A549 (cell line): Measurements from ENCODE around the gene LARGE1. TPM values are rescaled to one million over a fixed set of nuclear protein-coding genes. Genes with fewer than 3 reads are reported as not detected.

Experiments used
- ATAC-seq, 2 experiments: fragments of 200-7000 bp in 1 of 2; fragments of >200 bp in 1 of 2; cut with Nextera tagmentation in 1 of 2; cut with Tn5 transposase in 1 of 2; 3 replicates each; pipeline versions ENCODE4 v1.8.0 to v1.9.1; 2018 to 2020; ENCODE audit warnings: mild to moderate bottlenecking in 1 of 2, moderate library complexity in 1 of 2
- CTCF ChIA-PET: fragments of 300-600 bp; sonication (Branson Sonifier 250); formaldehyde crosslinking; extraction: SDS; loops from one replicate; lab custom pipeline; 2021; ENCODE audit warnings: antibody characterized with exemption, inconsistent platforms; lab: Yijun Ruan, JAX
- POLR2A ChIA-PET: fragments of 350-600 bp; formaldehyde crosslinking; extraction: SDS; loops from one replicate; lab custom pipeline; 2021; ENCODE audit warnings: antibody characterized with exemption, inconsistent platforms; lab: Yijun Ruan, JAX
- DNase-seq, 2 experiments: peaks; one replicate each; pipeline versions ENCODE4 v3.0.0 to v3.0.0-alpha.2; 2011 to 2016; ENCODE audit warnings: low read depth in 1 of 2, low spot score in 1 of 2
- FAIRE-seq: peaks from 2 replicates; lab custom pipeline; 2011; peaks lifted over from hg19 to GRCh38; lab: Jason Lieb, UNC
- H3K27ac ChIP-seq, 2 experiments: fragments of >200 bp; sonication (Bioruptor Twin); formaldehyde crosslinking; 3 replicates each; pipeline ENCODE4 v1.5.1; 2016 to 2017
- H3K4me1 ChIP-seq: fragments of >200 bp; sonication (Bioruptor Twin); formaldehyde crosslinking; 3 replicates; pipeline ENCODE4 v1.6.1; 2016
- H3K4me2 ChIP-seq: fragments of >200 bp; sonication (Bioruptor Twin); formaldehyde crosslinking; 3 replicates; pipeline ENCODE4 v1.6.1; 2016
- H3K4me3 ChIP-seq: fragments of >200 bp; sonication (Bioruptor Twin); formaldehyde crosslinking; 3 replicates; pipeline ENCODE4 v1.5.1; 2016
- H3K9me3 ChIP-seq: fragments of >200 bp; sonication (Bioruptor Twin); formaldehyde crosslinking; 3 replicates; pipeline ENCODE4 v1.6.1; 2016
- BHLHE40 ChIP-seq: IDR thresholded peaks from 2 replicates; pipeline ENCODE4 v1.6.1; 2012; ENCODE audit warnings: low read depth, low read length, inconsistent platforms
- CEBPB ChIP-seq, 2 experiments: fragments of >200 bp in 1 of 2; sonication (Bioruptor Twin) in 1 of 2; formaldehyde crosslinking in 1 of 2; IDR thresholded peaks; 2 replicates each; pipeline ENCODE4 v1.6.1; 2012 to 2016
- CHD2 ChIP-seq: fragments of 150-350 bp; IDR thresholded peaks from 2 replicates; pipeline ENCODE4 v1.6.1; 2014; ENCODE audit warnings: low read length; ENCODE audit not compliant: partially characterized antibody
- CHD4 ChIP-seq: fragments of 200-600 bp; sonication (generic); IDR thresholded peaks from 2 replicates; pipeline ENCODE4 v1.6.1; 2016; ENCODE audit warnings: antibody characterized with exemption, mild to moderate bottlenecking, borderline replicate concordance
- EHF ChIP-seq: fragments of 250-450 bp; sonication (Bioruptor Pico); IDR thresholded peaks from 2 replicates; pipeline ENCODE4 v1.5.0; 2020; ENCODE audit warnings: mild to moderate bottlenecking
- GATA3 ChIP-seq: IDR thresholded peaks from 2 replicates; pipeline ENCODE4 v1.6.1; 2012; ENCODE audit warnings: borderline replicate concordance
- HDAC2 ChIP-seq: fragments of 200-600 bp; sonication (generic); IDR thresholded peaks from 2 replicates; pipeline ENCODE4 v1.6.1; 2016
- HOXB13 ChIP-seq: fragments of 250-450 bp; sonication (Bioruptor Pico); IDR thresholded peaks from 2 replicates; pipeline ENCODE4 v1.5.0; 2020; ENCODE audit warnings: low read depth, mild to moderate bottlenecking, moderate library complexity
- MYC ChIP-seq: IDR thresholded peaks from 2 replicates; pipeline ENCODE4 v1.6.1; 2012; ENCODE audit warnings: mild to moderate bottlenecking, inconsistent platforms, low read length, improper control_type of control experiment, borderline replicate concordance
- RNF2 ChIP-seq: fragments of 200-600 bp; sonication (generic); IDR thresholded peaks from 2 replicates; pipeline ENCODE4 v1.6.1; 2016; ENCODE audit warnings: low read depth, mild to moderate bottlenecking, antibody characterized with exemption, moderate library complexity, borderline replicate concordance
- ZC3H11A ChIP-seq: fragments of 450-650 bp; IDR thresholded peaks from 2 replicates; pipeline ENCODE4 v1.6.1; 2014; ENCODE audit warnings: antibody characterized with exemption, mild to moderate bottlenecking
- ZFP36 ChIP-seq: fragments of 450-650 bp; IDR thresholded peaks from 2 replicates; pipeline ENCODE4 v1.6.1; 2014; ENCODE audit warnings: borderline replicate concordance; ENCODE audit not compliant: partially characterized antibody
- ZSCAN20 ChIP-seq: fragments of 250-450 bp; sonication (Bioruptor Pico); IDR thresholded peaks from 2 replicates; pipeline ENCODE4 v1.8.0; 2022; ENCODE audit warnings: mild to moderate bottlenecking, moderate library complexity
- WGBS: methylation state at CpG from one replicate; pipeline ENCODE4 v1.1.6; 2017; ENCODE audit errors: missing lambda C conversion rate; 5-methylcytosine and 5-hydroxymethylcytosine counted together
- polyA plus RNA-seq, 4 experiments: library from polyadenylated mRNA; depleted of rRNA in 3 of 4; stranded (reverse); fragments of >200 nt; fragmentation: RNase III in 1 of 4; extraction: RNeasy Plus Mini Kit Qiagen cat#74134 plus additional on column Dnase treatment in 1 of 4; gene quantifications; 2 replicates in 3 of 4; 3 replicates in 1 of 4; pipeline ENCODE4 v1.2.3, GENCODE V29; 2011 to 2017
- TF ChIP-seq, protein P1 (sequence below): fragments of 450-650 bp; IDR thresholded peaks from 2 replicates; pipeline ENCODE4 v1.6.1; 2014; ENCODE audit warnings: antibody characterized with exemption
- TF ChIP-seq, protein P2 (sequence below): fragments of 250-450 bp; sonication (Bioruptor Pico); IDR thresholded peaks from 2 replicates; pipeline ENCODE4 v1.5.0; 2021; ENCODE audit warnings: mild to moderate bottlenecking, moderate library complexity, borderline replicate concordance
- TF ChIP-seq, protein P3 (sequence below): fragments of >200 bp; sonication (Bioruptor Twin); formaldehyde crosslinking; IDR thresholded peaks from 2 replicates; pipeline ENCODE4 v1.6.1; 2016
- TF ChIP-seq, protein P4 (sequence below): fragments of 200-600 bp; sonication (generic); IDR thresholded peaks from 2 replicates; pipeline ENCODE4 v1.6.1; 2016; ENCODE audit warnings: antibody characterized with exemption, mild to moderate bottlenecking, moderate library complexity
- TF ChIP-seq, protein P5 (sequence below): IDR thresholded peaks from 2 replicates; pipeline ENCODE4 v1.6.1; 2012; ENCODE audit warnings: low read depth, borderline replicate concordance

The LARGE1 gene
- polyA plus RNA-seq, 2 of the 4 experiments (the other 2 are of a cell fraction) = 2.7 to 5.8 TPM

DNA sequence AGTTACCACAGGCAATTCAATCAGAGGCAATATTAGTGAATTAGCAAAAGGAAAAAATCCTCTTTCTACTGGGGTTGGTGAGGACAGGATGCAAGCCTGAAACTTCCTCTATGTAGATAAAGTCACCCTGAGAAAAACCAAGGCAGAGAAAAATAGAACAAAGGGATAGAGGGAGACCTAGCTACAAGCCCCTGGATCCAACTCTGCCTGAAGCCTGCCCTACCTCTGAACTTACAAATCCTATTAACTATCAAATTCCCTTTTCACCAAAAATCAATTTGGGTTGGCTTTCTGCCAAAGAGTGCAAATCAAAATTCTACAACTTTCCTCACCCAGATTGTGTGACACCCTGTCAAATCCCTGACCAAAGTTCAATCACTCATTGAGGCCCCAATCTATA lies 161.3 kb downstream of the LARGE1 start:
- POLR2A ChIA-PET = no interaction called here
- H3K27ac ChIP-seq = no peak overlapping the region
- H3K9me3 ChIP-seq = no peaks in the 10 kb centered on the region
- TF ChIP-seq EHF (CRISPR knock-in tag) = no peak
- TF ChIP-seq HOXB13 (CRISPR knock-in tag) = no peak
- TF ChIP-seq, protein P1, sequence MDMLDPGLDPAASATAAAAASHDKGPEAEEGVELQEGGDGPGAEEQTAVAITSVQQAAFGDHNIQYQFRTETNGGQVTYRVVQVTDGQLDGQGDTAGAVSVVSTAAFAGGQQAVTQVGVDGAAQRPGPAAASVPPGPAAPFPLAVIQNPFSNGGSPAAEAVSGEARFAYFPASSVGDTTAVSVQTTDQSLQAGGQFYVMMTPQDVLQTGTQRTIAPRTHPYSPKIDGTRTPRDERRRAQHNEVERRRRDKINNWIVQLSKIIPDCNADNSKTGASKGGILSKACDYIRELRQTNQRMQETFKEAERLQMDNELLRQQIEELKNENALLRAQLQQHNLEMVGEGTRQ = no peak
- H3K4me2 ChIP-seq = no peak overlapping the region
- no peak for FAIRE-seq
- CTCF ChIA-PET = no interaction called here
- ATAC-seq = no peak
- H3K4me1 ChIP-seq = no peaks in the 10 kb centered on the region
- H3K4me3 ChIP-seq = no peak overlapping the region
- no peak for DNase-seq

DNA sequence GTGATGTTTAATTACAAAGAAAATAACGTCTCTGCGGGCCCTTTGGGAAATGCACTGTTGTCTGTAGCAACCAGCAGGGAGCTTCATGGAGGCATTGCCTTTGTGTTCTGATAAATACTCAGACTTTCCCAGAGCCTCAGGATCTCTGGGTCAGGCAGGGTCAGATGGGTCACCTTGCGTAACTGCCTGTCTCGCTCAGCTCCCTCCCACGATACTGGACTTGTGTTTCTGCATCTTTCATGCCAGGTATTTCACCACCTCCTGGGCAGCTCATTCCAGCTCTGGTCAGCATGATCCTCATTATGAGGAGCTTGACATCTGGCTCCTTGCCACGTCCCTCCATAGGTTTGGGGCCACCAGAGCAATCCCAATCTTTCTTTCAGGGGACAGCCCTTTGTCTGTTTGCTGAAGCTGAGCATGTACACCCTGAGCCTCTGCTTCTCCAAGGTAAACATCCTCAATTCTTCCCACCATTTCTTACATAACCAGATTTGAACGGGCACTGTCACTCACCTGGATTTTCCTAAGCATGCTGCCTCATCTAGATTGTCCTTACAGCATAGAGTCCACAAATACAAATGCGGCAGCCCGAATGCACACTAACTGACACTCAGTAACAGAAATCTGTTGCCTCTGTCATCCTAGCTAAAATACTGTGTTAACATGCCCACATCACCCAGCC lies 162.3 kb downstream of the LARGE1 start:
- TF ChIP-seq ZC3H11A (no peak), ZSCAN20 (CRISPR knock-in tag) (no peak), ZFP36 (no peak), GATA3 (no peak), BHLHE40 (no peak), RNF2 (no peak), CHD2 (no peak), HDAC2 (no peak), CHD4 (no peak), CEBPB (IDR thresholded peaks at IDR 0.05) (no peak), MYC (no peak)
- TF ChIP-seq, protein P2, sequence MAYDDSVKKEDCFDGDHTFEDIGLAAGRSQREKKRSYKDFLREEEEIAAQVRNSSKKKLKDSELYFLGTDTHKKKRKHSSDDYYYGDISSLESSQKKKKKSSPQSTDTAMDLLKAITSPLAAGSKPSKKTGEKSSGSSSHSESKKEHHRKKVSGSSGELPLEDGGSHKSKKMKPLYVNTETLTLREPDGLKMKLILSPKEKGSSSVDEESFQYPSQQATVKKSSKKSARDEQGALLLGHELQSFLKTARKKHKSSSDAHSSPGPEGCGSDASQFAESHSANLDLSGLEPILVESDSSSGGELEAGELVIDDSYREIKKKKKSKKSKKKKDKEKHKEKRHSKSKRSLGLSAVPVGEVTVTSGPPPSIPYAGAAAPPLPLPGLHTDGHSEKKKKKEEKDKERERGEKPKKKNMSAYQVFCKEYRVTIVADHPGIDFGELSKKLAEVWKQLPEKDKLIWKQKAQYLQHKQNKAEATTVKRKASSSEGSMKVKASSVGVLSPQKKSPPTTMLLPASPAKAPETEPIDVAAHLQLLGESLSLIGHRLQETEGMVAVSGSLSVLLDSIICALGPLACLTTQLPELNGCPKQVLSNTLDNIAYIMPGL (CRISPR knock-in tag) = no peak
- TF ChIP-seq, protein P3, sequence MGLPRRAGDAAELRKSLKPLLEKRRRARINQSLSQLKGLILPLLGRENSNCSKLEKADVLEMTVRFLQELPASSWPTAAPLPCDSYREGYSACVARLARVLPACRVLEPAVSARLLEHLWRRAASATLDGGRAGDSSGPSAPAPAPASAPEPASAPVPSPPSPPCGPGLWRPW = no peak
- TF ChIP-seq, protein P4, sequence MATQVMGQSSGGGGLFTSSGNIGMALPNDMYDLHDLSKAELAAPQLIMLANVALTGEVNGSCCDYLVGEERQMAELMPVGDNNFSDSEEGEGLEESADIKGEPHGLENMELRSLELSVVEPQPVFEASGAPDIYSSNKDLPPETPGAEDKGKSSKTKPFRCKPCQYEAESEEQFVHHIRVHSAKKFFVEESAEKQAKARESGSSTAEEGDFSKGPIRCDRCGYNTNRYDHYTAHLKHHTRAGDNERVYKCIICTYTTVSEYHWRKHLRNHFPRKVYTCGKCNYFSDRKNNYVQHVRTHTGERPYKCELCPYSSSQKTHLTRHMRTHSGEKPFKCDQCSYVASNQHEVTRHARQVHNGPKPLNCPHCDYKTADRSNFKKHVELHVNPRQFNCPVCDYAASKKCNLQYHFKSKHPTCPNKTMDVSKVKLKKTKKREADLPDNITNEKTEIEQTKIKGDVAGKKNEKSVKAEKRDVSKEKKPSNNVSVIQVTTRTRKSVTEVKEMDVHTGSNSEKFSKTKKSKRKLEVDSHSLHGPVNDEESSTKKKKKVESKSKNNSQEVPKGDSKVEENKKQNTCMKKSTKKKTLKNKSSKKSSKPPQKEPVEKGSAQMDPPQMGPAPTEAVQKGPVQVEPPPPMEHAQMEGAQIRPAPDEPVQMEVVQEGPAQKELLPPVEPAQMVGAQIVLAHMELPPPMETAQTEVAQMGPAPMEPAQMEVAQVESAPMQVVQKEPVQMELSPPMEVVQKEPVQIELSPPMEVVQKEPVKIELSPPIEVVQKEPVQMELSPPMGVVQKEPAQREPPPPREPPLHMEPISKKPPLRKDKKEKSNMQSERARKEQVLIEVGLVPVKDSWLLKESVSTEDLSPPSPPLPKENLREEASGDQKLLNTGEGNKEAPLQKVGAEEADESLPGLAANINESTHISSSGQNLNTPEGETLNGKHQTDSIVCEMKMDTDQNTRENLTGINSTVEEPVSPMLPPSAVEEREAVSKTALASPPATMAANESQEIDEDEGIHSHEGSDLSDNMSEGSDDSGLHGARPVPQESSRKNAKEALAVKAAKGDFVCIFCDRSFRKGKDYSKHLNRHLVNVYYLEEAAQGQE = no peak
- TF ChIP-seq, protein P5, sequence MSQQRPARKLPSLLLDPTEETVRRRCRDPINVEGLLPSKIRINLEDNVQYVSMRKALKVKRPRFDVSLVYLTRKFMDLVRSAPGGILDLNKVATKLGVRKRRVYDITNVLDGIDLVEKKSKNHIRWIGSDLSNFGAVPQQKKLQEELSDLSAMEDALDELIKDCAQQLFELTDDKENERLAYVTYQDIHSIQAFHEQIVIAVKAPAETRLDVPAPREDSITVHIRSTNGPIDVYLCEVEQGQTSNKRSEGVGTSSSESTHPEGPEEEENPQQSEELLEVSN = no peak
- no peaks in the 10 kb centered on the region for H3K4me1 ChIP-seq
- no peak for ATAC-seq
- ChIA-PET POLR2A (no interaction called here), CTCF (no interaction called here)
- H3K9me3 ChIP-seq = no peaks in the 10 kb centered on the region
- no peak overlapping the region for H3K4me3 ChIP-seq
- no peak for FAIRE-seq
- DNase-seq = no peak
- no peak overlapping the region for H3K27ac ChIP-seq
- no peak overlapping the region for H3K4me2 ChIP-seq
- WGBS = 52% methylated on average over 9 of the region's 9 CpGs
